ENCODE measurements around the gene GPR26.

GPR26 gene, protein sequence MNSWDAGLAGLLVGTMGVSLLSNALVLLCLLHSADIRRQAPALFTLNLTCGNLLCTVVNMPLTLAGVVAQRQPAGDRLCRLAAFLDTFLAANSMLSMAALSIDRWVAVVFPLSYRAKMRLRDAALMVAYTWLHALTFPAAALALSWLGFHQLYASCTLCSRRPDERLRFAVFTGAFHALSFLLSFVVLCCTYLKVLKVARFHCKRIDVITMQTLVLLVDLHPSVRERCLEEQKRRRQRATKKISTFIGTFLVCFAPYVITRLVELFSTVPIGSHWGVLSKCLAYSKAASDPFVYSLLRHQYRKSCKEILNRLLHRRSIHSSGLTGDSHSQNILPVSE

DNA sequence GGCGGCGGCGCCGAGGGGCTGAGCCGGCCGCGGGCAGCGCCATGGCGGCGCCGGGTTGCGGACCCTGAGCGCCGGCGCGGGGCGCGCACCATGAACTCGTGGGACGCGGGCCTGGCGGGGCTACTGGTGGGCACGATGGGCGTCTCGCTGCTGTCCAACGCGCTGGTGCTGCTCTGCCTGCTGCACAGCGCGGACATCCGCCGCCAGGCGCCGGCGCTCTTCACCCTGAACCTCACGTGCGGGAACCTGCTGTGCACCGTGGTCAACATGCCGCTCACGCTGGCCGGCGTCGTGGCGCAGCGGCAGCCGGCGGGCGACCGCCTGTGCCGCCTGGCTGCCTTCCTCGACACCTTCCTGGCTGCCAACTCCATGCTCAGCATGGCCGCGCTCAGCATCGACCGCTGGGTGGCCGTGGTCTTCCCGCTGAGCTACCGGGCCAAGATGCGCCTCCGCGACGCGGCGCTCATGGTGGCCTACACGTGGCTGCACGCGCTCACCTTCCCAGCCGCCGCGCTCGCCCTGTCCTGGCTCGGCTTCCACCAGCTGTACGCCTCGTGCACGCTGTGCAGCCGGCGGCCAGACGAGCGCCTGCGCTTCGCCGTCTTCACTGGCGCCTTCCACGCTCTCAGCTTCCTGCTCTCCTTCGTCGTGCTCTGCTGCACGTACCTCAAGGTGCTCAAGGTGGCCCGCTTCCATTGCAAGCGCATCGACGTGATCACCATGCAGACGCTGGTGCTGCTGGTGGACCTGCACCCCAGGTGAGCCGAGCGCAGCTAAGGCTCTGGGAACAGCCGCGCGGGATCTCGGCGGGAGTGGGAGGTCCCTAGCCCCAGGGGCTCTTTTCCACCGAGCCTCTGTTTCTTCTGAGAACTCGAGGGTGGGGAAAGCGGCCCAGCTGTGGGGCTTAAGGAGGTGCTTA lies at the start of gene GPR26:
Gene GPR26, plus strand, starts transcription at position 38 of the 919 bp plus-strand sequence. Its CDS starts 53 bp downstream, at position 91.
- in situ Hi-C loops (cut with MboI; ENCODE audit: low sequenced_read_pairs): no loop called here

DNA sequence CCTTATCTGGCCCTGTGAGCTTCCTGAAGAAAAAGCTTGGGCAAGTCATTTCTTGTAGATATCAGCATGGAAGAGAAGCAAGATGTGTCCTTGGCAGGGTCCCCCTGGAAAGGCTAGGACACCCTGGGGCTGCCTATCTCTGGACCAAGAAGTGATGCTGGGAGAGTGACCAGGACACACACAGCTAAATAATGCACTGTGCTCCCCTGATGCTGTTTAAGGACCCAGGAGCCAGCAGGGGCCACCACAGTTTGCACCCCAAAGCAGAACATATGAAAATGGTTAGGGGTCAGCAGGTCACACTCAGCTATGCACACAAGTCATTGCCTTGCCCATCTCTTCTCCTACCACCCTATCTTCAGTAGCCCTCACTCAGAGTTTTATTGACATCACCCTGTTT lies 47.9 kb upstream of the GPR26 start:
- in situ Hi-C loops (cut with MboI; ENCODE audit: low sequenced_read_pairs): no loop called here

DNA sequence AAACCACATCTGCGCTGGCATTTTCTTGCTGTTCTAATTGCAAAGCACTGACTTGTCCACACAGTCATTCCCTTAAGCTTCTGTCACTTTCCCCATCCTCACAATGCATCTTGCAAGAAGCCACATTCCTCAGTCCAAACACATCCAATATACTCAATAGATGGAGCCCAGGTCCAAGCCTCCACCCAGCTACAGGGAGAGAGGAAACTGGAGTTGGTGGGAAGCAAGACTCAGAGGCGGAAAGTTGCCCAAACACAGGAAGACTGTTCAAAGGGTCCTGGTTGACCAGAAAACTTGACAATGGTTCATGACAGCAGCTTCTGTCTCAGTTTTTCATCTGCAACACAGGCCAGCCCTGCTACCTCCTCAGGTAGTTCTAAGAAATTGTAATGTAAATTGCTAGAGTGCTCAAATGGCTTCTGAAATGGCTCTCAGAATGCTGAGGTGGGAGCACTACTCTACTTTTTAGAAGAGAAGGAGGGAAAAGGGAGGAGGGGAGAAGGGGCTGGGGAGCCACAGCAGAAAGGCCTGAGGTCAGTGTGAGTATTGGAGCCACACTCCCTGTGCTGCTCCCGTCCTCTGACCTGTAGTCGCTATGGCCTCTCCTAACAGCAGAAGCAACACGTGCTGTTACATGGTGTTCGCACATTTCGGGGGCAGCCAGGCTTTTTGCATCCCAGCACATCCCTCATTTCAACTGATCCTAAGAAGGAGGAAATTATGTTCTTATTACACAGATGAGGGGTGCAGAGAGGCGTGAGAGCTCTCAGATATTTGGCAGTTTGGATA lies 46.9 kb upstream of the GPR26 start:
- in situ Hi-C loops (cut with MboI; ENCODE audit: low sequenced_read_pairs): no loop called here

DNA sequence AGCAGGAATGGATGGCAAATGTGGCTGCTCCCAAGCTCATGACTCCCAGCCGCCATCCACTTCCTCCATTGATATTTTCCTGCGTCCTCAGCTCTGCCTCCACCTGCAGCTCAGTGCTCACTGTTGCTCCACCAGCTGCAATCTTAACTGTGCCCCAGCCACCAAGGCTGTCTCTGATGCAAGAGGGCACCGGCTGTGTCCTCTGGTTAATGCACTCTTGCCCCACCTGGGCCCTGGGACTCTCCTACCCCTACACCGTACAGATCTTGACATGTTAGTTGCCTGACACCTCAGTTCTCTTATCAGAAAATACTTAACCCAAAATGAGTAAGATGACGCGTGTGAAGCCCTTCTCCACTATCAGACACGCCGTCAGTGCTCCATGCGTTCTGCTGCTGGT lies 45.5 kb upstream of the GPR26 start:
- in situ Hi-C loops (cut with MboI; ENCODE audit: low sequenced_read_pairs): no loop called here

DNA sequence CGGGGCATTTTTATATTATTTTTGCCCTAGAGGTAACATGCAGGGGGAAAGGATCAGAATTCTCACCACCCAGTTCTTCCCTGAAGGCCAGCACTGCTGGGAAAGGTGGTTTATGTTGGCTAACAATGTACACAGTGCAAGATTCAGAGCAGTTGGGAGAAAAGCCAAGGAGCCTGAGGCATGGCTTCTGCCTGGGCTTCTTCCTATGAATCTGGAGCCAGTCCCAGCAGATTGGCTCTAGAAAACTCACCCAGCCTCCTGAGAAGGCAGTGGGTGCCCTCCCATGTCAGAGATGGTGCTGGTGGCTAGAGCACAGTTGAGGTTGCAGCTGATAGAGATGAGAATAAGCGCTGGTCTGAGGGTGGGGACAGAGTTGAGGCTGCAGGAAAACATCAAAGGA lies 44.7 kb upstream of the GPR26 start:
- in situ Hi-C loops (cut with MboI; ENCODE audit: low sequenced_read_pairs): no loop called here

DNA sequence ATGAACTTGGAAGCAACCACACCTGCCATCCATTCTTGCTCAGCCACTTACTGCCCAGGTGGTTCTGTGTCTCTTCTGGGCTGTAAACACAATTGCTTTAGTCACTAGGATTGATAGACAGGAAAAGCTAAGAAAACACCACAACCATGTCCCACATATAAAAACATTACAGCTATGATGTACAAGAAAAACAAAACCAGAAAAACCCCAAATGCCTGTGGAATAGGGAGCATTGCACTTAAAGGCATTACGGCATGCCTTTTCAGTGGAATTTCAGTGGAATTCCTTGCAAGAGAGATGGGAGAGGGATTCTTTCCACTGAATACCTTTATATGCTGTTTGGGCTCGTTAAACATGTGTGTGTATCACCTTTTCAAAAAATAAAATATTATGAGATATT lies 44.2 kb upstream of the GPR26 start:
- in situ Hi-C loops (cut with MboI; ENCODE audit: low sequenced_read_pairs): no loop called here

DNA sequence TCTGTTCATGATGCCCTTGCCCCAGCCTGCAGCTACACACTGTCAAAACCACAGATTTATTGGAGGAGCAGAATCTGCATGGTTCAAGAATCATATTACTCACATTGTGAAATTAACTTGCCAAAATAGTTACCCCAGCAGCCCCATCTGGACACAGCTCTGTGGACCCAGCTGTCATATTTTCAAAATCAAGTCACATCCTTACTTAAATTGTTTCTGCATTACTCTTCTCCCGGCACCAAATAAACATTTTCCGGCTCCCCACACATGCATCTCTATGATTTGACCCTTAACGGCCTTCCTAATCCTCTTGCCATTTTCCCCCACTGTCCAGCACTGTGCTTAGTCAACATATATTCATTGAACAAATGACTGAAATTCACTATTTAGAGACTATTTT lies 43.8 kb upstream of the GPR26 start:
- in situ Hi-C loops (cut with MboI; ENCODE audit: low sequenced_read_pairs): no loop called here

DNA sequence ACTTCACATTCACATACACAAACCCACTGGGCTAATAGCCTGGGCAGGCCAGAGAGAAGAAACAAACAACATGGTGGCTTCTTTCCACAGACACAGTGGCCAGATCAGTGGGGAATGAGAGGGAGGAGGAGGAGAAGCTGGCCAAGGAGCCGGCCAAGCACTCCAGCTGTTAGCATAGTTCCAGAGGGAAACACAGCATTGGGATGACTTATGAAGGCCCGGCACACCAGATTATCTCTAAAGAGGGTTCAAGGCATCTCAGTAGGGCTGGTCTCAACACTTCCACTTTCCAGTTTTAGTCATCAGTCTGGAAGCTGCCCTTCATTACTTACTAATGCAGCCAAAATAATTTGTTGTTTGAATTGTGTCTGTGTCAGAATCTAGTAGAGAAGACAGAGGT lies 42.1 kb upstream of the GPR26 start:
- in situ Hi-C loops (cut with MboI; ENCODE audit: low sequenced_read_pairs): no loop called here

DNA sequence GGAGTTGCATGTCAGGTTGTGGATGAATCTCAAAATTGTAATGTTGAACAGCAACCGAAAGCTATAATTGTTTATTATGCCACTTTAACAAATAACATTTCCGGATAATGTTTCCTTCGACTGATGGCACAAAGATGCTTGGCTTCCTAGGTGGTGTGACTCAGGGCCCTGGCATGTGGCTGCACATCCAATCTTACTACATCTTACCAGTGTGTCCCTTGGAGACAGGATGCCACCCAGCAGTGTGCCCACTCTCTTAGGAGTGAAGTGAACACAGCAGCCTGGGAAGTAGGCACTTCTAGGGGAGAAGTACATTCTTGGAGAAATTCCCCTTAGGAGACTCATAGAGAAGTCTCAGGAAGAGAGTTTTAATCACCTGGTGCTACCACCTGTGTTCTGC lies 33.0 kb upstream of the GPR26 start:
- in situ Hi-C loops (cut with MboI; ENCODE audit: low sequenced_read_pairs): no loop called here

DNA sequence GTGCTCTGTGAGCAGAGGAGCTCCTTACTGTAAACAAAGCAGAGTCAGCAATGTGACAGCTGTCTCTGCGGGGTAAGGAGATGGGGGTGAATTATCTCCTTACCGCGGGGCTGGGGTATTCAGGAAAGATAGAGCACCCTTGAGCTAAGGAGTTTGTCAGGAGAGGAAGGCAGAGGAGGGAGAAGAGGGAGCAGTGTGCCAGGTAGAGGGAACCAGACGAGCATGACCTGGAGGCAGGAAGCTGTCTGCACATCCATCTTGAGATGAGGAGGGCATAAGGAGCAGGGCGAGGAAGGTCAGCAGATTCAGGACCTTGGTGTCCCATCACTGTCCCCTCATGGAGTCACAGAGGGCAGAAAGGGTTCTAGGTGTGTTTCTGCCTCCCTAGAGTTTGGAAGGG lies 32.5 kb upstream of the GPR26 start:
- in situ Hi-C loops (cut with MboI; ENCODE audit: low sequenced_read_pairs): no loop called here

DNA sequence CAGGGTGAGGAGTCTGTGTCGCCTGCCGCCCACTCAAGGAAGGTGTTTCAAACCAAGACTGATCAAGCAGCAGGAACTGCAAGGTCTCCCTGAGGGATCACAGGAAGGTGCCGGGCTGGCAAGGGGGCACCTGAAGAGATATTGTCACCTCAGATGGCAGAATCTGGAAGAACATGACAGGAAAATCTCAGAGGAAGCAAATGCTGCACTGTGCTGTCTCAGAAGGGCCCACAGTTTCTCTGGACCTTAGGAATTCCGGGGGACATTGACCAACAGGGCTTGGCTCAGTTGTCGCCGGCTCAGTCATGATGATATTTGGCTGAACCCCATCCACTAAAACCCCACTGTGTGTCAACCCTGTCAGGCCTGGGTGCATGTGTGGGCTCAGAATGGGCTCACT lies 31.9 kb upstream of the GPR26 start:
- in situ Hi-C loops (cut with MboI; ENCODE audit: low sequenced_read_pairs): no loop called here

DNA sequence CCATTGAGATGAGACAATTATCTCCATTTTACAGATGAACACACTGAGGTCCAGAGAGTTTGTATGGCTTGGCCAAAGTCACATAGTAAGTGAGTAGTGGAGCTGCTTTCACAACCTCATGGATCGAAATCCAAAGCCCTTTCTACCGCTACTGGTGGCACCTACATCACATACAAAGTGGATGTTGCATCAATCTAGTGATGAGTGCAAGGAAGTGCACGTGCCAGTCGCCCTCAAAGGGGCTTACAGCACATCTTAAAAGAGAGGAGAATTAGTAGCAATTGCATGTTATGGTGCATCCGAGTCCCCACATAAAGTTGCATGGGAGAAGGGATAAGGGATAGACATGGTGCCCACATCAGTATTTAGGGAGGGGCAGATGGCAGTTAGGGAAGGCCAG lies 31.0 kb upstream of the GPR26 start:
- in situ Hi-C loops (cut with MboI; ENCODE audit: low sequenced_read_pairs): no loop called here

DNA sequence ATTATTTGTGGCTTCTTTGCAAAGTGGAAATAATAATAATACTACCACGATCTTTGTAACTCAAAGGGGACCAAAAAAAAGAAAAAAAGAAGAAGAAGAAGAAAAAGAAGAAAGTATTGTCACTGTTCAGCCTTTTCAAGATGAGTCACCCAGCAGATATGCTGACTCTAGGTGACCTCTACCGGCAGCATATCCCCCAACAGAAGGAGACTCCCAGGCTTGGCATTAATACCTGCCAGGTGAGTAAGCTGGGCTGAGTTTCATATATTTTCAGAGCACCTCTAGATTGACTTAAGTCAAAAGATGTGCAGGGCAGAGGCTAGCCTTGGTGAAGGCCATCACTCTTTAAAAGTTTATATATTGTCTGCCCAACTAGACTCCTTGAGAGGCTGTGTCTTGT lies 30.4 kb upstream of the GPR26 start:
- in situ Hi-C loops (cut with MboI; ENCODE audit: low sequenced_read_pairs): no loop called here

DNA sequence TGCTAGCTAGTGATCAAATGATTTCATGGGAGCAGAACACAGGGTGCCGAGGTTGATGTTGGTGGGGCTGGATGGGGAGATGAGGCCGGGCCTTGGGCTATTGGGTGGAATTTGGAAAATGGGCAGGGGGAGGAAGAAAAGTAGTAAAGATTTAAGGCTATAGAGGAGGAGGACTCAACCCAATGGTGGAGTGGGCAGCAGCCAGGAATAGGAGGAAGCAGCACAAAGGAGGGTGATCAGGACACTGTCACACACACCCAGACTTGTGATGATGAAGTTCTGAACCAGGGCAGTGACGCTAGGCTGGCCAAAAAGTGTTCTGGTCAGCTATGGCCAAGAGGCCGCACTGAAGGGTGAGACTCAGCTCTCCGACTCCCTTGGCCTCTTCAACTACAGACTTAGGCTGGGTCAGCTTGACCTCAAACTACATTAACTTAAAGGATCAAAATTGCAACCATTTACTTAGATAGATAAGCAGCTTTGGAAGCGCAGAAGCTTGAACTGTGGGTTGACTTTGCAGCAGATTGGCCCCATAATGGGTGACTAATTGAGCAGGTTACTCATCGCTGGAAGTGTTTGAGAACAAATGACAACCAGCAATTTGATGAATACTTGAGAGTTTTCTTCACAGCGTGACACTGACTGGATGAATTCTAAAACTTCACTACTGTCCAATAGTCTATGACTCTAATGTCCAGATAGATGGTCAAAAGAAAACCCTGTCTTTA lies 29.4 kb upstream of the GPR26 start:
- in situ Hi-C loops (cut with MboI; ENCODE audit: low sequenced_read_pairs): no loop called here

DNA sequence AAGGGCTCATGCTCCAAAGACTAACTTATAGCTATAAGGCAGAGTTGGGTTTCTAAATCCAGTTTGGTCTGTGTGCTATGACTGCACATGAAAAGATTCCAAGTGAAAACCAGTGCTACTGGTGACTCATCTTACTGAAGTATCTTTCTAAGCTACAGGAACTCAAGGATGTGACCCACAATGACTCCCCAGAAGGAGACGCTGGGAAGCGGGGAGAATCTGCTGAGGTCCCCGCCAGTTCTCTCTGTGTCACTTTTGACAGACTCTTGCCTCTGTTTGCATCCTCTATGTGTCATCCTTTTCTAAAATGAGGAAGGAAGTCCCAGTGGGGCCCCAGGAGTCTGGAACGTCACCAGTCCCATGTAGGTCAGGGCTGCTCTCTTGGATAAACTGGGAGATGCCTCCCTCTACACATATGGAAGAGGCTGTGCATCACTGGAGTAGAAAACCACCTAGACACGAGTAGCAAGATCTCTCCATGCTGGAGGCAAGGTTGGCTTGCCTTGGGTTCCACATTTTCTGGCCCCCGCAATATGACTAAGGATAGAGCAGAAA lies 28.8 kb upstream of the GPR26 start:
- in situ Hi-C loops (cut with MboI; ENCODE audit: low sequenced_read_pairs): no loop called here

DNA sequence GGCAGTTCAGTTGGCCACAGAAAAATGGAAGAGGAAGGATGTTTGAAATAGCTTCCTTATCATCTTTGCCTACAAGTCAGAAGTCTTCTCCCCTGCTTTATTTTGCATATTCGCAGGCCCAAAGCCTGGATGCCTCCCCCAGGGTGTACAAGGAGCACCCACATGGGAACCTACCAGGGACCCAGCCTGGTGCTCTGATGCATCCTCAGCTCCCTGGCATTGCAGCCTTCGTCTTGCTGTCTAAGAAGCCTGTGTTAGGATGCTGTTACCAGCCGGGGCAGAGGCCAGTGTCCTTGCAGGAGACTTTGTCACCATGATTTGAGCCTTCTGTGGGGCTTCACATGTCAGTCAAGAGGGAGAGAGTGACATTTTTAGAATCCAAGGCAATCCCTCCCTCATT lies 27.0 kb upstream of the GPR26 start:
- in situ Hi-C loops (cut with MboI; ENCODE audit: low sequenced_read_pairs): no loop called here

DNA sequence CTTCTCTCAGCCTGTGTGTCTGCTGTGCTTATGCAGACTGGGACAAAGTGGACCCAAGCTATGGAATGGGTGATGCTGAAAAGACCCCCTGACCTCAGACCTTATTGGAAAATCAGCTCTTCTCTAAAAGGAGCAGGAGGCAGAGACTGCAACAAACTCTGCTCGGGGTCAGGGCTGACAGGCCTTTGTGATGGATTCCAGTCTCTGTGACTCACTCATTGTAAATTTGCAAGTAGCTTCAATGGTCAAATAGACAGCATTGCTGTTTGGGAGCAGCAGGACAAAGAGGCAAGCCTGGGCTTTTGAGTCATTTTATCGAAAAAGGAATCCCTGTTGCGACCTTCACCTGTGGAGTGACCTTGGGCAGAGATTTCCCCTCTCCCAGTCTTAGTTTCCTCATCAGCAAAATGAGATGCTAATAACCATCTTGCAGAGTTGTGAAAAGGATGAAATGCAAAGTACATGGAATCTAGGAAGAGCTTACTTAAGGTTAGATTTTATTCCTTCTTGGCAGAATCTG lies 26.1 kb upstream of the GPR26 start:
- in situ Hi-C loops (cut with MboI; ENCODE audit: low sequenced_read_pairs): no loop called here

DNA sequence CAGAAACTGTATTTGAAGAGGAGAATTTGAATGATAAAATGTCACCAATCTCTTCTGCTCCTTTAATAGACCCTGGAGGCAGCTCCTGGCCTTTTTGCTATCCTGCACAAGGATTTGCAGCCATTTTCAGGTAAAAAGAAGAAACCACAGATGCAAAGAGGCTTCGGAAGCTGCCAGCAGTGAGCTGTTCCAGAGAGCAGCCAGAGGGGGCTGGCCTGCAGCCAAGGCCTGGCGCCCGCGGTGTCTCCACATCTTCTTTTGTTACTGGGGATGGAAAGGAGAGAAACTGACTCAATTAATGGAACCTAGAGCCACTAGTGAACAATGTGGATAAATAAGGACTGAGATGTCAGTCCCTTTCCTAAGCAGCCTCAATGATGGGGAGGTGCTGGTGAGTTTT lies 23.9 kb upstream of the GPR26 start:
- in situ Hi-C loops (cut with MboI; ENCODE audit: low sequenced_read_pairs): no loop called here

DNA sequence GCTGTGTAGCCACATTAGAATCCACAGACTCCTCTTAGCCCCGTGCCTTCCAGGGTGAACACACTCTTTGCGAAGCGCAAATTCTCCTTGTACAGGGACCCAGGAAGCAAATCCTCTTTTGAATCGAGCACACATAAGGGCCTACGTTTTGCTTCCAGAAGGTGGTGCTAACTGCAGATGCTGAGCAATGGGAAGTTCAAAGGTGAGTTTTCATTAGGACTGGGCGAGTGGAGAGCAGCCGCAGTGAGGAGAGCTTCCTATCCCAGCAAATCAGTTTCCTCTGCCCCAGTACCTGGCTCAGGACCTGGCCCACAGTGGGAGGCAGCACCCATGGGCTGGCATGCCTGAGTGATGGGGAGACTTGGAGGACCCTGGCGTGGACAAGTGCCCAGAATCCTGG lies 23.5 kb upstream of the GPR26 start:
- in situ Hi-C loops (cut with MboI; ENCODE audit: low sequenced_read_pairs): no loop called here

DNA sequence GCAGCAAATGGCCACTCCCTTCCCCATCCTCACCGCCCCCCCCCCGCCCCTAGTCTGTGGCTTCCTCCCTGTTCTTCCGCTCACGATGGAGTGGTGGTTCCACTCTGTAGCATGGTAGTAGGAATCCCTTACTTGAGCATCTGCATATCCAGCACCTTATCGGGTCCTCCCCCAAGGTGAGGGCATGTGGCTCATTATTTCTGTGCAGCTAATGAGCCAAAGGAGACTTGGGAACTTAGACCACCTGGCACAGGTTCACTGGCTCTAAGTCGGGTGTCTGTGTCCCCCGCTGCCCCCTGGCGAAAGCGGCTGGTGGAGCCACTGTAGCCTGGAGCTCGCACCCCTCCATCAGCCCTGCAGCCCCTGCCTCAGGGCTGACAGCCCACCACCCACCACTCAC lies 22.8 kb upstream of the GPR26 start:
- in situ Hi-C loops (cut with MboI; ENCODE audit: low sequenced_read_pairs): no loop called here
